EH (cell line): ENCODE results near the gene RNGTT.
A peak's percentile ranks its signal among the peaks of the same experiment; 100 is the strongest.

Experiments used
- DNase-seq: peaks from one replicate; pipeline ENCODE4 v3.0.0-alpha.2; 2015; ENCODE audit warnings: low read depth

Gene RNGTT

GRCh38 chr6:88586371-88587149 lies 376.9 kb downstream of the RNGTT start:
- no peak for DNase-seq

- DNase-seq = no peak
Measured at GRCh38 chr6:88585276-88585692, 378.1 kb downstream of the RNGTT start.

GRCh38 chr6:88584581-88585275 lies 378.7 kb downstream of the RNGTT start:
- DNase-seq = no peak

- no peak for DNase-seq
Measured at GRCh38 chr6:88577461-88577860, 386.0 kb downstream of the RNGTT start.

GRCh38 chr6:88575536-88575935 lies 387.9 kb downstream of the RNGTT start:
- no peak for DNase-seq

GRCh38 chr6:88574651-88575050 lies 388.8 kb downstream of the RNGTT start:
- no peak for DNase-seq

- DNase-seq = no peak
Measured at GRCh38 chr6:88574031-88574430, 389.4 kb downstream of the RNGTT start.

- no peak for DNase-seq
Measured at GRCh38 chr6:88573561-88573960, 389.9 kb downstream of the RNGTT start.

- DNase-seq = no peak
Measured at GRCh38 chr6:88572449-88573139, 390.8 kb downstream of the RNGTT start.

GRCh38 chr6:88569959-88570358 lies 393.5 kb downstream of the RNGTT start:
- no peak for DNase-seq

- no peak for DNase-seq
Measured at GRCh38 chr6:88567696-88568095, 395.7 kb downstream of the RNGTT start.

- no peak for DNase-seq
Measured at GRCh38 chr6:88566746-88567534, 396.5 kb downstream of the RNGTT start.

GRCh38 chr6:88565836-88566235 lies 397.6 kb downstream of the RNGTT start:
- no peak for DNase-seq

GRCh38 chr6:88565409-88565811 lies 398.0 kb downstream of the RNGTT start:
- no peak for DNase-seq

- no peak for DNase-seq
Measured at GRCh38 chr6:88563277-88563625, 400.2 kb downstream of the RNGTT start.

- no peak for DNase-seq
Measured at GRCh38 chr6:88562353-88563276, 400.8 kb downstream of the RNGTT start.

- no peak for DNase-seq
Measured at GRCh38 chr6:88561954-88562315, 401.5 kb downstream of the RNGTT start.

GRCh38 chr6:88561034-88561953 lies 402.1 kb downstream of the RNGTT start:
- peak; percentile 1 for DNase-seq
